Retina (tissue), 1 donor: ENCODE measurements around the gene SV2C.
"Not testable (repeated sequence)": the region's sequence is repeated elsewhere in the genome, so short reads cannot be mapped to it uniquely, and the experiment has no call there.

Source experiments
- DNase-seq: peaks from one replicate; pipeline ENCODE4 v3.0.0-alpha.2; 2016

Gene SV2C

DNA sequence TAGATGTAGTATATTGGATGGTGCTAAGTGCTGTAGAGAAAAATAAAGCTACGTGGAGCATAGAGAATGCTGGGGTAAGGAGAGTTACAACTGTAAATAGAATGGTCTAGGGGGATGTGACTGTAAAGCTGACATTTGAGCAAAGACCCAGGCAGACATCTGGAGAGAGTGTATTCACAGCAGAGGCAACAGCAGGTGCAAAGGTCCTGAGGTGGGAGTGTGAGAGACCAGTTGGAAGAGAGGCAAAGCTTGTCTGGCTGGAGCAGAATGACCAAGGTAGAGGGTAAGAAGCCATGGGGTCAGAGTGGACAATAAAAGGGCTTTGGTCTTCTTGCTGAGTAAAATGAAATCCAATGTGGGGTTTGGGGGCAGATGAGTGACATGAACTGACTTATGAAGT lies 227.0 kb downstream of the SV2C start:
- DNase-seq: no peak

DNA sequence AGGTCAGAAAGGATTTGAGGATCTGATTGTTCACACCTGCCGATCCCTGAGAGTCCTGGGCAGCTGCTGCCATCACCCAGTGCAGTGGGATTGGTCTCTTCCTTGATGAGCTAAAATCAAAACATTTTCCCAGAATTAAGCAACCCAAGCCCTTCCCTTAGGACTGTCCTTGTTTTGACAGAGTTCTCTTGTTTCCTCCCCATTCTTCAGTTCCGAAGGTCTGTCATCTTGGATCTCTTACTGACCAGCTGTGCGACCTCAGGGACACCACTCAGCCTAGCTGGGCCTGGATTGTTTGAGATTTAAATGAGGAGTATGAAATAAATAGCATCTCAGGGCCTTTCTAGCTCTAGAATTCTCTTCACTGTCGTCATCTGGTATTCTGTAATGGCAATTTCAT lies 229.6 kb downstream of the SV2C start:
- no peak for DNase-seq

DNA sequence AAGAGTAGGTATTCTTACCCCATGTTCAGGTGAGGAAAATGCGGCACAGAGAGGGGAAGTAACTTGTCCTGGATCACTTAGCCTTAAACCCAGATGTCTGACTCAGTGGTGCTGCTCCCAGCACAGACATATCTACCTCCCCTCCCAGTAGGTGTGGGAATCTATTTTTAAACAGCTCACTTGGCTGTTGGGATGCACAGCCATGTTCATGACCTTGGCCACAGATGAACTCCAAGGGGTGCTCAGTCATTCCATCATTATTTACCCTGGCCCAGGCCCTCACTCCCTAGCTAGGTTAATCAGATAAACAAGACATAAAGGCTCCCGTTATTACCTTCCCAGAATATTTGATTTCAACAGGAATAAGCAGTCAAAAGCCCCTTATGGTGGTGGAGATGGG lies 231.5 kb downstream of the SV2C start:
- DNase-seq: no peak

DNA sequence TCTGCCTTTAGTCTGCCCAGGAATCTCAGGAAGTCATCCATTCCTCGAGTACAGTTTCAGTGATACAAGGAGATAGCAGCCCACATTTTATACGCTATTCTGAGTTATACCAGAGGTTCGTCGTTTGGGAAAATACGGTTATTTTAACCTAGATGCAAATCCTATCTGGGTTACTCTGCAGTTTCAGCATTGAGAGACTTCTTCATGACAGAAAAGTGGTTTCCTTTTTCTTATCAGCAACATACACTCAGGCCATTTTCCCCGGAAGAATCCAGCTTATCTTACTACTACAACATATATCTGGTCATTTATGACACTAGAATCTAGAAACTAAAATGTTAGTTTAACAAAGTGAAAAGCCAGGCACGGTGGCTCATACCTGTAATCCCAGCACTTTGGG lies 236.5 kb downstream of the SV2C start:
- no peak for DNase-seq

DNA sequence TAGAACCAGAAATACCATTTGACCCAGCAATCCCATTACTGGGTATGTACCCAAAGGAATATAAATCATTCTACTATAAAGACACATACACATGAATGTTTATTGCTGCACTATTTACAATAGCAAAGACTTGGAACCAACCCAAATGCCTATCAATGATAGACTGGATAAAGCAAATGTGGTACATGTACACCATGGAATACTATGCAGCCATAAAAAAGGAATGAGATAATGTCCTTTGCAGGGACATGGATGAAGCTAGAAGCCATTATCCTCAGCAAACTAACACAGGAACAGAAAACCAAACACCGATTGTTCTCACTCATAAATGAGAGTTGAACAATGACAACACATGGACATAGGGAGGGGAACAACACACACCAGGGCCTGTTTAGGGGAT lies 240.3 kb downstream of the SV2C start:
- DNase-seq: not testable (repeated sequence)

DNA sequence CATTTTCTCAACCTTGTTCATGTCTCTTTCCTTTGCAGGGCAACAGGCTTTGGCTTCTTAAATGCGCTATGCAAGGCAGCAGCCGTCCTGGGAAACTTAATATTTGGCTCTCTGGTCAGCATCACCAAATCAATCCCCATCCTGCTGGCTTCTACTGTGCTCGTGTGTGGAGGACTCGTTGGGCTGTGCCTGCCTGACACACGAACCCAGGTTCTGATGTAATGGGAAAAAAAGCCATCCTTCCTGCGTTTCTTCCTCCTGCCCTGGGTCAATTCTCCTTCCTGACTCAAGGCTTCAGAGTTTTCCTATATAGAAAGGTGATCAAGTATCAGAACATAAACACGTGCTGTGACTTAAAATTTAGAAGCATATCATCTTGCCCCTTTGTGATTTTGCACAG lies 242.1 kb downstream of the SV2C start:
- DNase-seq: no peak

DNA sequence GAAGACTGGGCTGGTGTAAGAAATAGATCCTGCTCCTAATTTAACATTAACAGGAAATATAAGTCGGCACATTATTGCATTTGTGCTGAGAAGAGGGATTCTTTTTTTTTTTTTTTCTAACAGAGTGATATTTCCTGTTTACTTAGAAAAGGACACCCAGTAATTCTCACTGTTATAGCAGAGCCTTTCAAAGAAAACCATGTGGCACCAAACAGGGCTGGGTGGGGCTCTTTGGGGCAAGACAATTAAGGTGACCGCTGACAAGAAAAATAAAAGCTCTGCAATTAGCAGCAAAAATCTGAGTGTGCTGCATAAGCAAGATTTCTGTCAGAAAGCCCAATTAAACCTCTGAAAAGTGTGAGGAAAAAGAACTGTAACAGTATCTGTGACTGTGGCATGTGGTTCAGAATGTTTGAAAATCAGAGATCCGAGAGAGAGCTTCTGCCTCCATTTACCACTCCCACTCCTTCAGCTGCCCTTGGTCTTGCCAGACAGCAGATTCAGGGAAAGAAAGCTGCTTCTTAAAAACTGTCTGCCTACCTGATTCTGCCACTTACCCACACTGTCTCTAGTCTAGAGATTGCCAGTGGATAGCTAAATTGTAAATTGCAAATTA lies 242.8 kb downstream of the SV2C start:
- no peak for DNase-seq

DNA sequence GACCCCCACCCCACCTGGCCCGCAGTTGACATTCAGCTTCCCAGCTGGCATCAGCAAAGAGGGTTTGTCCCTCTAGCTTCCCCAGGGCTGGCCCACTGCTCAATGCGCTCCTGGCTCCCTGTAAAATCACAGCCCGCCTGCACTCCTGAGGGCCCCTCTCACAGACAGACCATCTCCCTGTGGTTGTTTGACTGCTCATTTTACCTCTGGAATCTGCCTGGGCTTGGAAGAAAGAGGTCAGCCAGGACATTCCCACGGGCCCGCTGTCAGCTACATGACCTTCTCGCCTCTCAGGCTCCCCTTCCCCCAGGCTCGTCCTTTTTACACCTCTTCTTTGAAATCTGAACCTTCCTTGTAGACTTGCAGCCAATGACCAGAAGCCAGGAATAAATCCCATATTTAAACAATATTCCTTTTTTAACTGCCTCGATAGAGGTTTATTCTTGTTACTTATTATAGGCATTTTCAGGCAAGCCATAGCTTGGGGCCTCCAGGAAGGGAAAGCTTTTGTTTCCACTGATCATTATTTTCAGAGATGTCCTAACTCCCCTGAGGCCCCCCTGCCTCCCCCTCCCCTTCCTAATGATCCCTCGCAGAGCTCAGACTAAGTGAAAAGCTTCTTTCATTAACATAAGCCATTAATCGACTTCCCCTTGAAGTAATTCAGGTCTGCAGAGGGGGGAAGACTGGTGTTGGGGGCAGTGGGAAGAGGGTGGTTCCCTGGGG lies 243.6 kb downstream of the SV2C start:
- DNase-seq: peak; percentile 90

DNA sequence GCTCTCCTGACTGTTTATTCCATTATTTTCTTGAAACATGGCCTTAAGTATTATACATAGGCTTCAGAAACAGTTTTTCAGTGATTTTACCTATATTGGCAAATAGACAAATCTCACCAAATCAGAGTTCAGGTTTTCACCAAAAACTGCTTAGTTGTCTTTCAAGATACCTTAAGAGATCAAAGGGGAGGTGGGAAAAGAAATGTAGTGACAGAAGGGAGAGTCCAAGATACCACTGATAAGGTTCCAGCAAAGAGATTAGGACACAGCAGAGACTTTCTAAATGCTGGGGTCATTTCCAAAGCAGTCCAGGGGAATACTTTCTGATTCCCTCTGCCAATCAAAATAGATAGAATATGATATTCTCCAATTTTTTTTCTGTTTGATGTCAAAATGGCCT lies 246.2 kb downstream of the SV2C start:
- DNase-seq: no peak

DNA sequence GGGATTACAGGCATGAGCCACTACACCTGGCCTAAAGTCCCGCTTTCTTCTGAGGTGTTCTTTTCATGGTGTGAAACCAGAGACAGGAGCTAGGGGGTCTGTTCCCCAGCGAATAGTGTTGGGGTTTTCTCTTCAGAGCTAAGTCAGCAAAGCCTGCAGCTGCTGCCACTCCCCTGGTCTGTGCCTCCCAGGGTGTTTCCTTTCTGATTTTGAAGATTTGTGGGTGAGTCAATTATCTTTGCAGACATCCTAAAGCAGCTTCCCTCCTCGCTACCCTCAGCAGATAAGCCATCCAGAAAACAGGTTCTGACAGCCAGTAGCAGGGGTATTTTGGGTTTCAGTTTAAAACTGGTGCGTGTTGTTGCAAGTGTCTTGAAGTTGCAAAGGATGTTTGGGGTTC lies 247.9 kb downstream of the SV2C start:
- peak; percentile 40 for DNase-seq

DNA sequence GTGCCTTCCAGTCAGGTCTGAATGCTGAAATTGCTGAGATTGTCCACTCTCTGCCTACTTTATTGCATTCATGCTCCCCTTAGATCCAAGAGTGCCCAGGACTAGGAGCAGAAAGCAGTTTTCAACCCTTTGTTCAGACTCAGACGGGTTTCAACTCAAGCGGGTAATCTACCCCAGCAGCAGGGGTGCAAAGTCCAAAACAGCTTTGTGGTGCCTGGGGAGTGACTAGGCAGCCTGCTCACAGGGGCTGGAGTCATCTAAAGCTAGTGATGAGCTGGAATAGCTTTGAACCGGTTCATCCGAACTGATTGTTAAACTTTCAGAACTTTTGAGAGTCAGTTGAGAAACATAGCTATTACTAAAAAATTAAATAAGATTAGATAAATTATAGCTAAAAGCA lies 248.9 kb downstream of the SV2C start:
- DNase-seq: no peak

DNA sequence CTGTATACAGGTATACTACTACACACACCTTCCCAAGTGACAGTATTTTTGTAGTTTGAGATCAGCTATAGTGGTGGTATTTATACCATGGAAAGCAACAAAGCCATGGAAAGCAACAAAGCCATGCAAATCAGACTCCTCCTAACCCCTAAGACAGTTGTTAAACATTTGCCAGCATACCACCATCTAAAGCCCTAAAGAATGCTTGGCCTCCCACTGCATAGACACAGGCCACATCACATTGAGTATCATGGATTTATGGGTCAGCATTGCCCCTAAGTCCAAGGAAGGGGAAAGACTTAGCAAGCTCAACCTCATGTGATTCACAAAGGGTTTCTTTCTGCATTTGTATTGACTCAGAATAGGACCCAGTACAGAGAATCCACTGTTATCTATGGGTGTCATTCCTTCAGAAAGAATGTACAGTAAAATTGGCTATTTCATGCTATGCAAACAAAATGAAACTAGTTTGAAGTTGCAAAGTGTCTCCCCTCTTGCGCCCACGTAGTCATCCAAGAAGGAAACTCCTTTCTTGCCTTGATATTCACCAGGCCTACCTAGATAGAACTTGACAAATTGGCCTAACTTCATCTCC lies 249.5 kb downstream of the SV2C start:
- no peak for DNase-seq

DNA sequence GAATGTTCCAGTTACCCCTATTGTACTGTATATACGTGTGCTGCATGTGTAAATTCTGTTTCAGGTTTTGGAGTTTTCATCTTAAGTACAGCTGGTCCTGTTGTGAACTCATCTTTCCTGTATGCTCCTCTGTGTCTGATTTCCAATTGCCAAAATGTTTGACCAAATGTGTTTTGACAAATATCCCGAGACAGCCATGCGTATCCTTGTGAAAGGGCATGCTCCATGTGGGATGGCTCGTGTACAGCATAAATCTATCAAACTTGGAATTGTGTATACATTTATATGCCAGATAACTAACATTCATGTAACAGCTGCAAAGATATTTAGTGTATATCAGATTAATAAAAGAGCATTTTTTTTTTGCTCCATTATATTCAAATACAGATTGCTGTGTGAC lies 250.4 kb downstream of the SV2C start:
- no peak for DNase-seq

DNA sequence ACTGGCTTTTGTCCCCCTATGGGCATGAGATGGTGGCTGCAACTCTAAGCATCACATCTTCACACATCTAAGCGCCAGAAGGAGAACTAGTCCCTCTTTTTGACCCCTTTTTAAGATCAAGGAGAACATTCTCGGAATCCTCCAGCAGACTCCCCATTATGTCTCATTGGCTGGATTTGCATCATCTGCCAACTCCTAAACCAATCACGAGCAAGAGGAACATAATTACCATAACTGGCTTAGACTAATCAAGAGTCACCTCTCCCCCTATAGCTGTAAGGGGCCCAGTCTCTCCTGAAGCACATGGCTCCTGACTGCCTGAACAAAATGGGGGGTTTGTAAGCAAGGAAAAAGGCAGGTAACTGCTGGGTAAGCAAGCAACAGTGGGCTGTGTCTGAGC lies 251.4 kb downstream of the SV2C start:
- no peak for DNase-seq

DNA sequence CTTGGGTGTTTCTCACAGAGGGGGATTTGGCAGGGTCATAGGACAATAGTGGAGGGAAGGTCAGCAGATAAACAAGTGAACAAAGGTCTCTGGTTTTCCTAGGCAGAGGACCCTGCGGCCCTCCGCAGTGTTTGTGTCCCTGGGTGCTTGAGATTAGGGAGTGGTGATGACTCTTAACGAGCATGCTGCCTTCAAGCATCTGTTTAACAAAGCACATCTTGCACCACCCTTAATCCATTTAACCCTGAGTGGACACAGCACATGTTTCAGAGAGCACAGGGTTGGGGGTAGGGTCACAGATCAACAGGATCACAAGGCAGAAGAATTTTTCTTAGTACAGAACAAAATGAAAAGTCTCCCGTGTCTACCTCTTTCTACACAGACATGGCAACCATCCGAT lies 252.3 kb downstream of the SV2C start:
- DNase-seq: not testable (repeated sequence)

DNA sequence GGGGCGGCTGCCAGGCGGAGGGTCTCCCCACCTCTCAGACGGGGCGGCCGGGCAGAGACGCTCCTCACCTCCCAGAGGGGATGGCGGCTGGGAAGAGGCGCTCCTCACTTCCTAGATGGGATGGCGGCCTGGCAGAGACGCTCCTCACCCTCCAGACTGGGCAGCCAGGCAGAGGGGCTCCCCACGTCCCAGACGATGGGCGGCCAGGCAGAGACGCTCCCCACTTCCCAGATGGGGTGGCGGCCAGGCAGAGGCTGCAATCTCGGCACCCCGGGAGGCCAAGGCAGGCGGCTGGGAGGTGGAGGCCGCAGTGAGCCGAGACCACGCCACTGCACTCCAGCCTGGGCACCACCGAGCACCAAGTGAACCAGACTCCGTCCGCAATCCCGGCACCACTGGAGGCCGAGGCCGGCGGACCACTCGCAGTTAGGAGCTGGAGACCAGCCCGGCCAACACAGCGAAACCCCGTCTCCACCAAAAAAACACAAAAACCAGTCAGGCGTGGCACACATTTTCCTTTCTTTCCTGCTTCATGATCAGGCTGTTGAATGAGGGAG lies 253.1 kb downstream of the SV2C start:
- DNase-seq: not testable (repeated sequence)

DNA sequence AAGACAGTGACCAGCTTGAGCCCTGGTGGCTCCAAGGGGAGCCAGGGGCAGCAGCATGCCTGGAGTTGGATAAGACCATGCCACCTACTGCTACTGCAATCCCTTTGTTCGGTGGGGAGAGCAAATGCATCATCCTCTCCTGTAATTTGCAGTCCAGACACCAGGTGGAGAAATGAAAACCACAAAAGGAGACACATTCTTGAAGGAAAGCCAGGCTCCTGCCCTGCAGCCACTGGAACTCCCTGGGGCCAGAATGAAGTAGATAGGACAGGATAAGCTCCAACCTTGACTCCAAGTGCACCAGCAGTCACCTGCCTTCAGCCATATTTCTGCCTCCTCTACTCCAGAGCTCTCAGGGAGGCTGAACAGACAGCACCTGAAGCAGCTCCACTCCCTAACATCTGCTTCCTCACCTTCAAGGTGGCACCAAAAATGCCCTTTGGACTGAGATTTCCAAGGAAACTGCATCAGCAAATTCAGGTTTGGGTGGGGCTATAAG lies 254.8 kb downstream of the SV2C start:
- peak; percentile 57 for DNase-seq

DNA sequence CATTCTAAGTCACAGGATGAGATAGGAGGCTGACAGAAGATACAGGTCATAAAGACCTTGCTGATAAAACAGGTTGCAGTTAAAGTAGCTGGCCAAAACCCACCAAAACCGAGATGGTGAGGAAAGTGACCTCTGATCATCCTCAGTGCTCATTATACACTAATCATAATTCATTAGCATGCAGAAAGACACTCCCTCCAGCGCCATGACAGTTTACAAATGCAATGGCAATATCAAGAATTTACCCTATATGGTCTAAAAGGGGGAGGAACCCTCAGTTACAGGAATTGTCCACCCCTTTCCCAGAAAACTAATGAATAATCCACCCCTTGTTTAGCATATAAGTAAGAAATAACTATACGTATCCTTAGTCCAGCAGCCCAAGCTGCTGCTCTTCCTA lies 256.7 kb downstream of the SV2C start:
- no peak for DNase-seq

DNA sequence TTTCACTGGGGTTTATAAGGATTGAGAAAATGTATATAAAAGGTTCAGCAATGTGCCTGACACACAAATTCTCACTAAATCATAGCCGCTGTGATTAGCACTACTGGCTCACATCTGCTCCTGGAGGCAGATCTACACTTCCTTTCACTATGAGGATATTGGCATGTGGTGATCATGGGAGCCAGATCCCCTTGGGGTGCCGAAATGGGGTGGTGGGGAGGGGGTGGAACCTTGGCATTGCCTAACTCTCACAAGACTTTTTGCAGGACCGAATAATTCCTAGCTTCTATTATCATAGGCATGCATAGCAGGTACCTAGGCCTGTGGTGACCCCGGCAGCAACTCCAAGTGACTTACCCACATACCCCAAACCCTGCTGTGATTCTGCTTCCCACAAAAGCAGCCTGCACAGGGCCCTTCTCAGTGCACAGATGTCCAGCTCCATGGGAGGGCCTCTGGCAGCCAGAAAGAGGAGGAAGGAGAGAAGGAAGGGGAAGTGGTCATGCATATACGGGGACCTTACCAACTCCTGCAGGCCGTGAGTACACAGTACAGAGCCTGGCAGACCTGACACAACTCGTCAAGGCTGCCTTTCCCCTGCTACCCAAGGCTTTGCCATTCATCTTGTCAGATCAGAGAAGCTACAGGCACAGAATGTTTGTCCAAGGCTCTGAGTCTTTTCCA lies 258.6 kb downstream of the SV2C start:
- DNase-seq: no peak

DNA sequence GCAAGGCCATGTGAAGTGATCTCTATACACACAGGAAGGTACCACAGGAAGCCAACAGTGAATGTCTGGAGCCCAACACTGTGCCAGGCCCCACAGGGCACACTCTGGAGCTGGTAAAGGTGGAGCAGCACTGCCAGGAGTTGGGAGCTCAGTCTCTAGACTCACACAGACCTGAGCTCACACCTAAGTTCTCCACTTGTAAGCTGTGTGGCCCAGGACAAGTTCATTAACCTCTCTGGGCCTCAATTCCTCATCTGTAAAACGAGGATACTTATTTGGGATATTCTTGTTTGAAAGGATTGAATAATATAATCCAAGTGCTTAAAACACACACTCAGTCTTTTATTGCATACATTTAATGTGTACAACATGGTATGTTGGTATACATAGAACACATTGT lies 259.3 kb downstream of the SV2C start:
- no peak for DNase-seq

DNA sequence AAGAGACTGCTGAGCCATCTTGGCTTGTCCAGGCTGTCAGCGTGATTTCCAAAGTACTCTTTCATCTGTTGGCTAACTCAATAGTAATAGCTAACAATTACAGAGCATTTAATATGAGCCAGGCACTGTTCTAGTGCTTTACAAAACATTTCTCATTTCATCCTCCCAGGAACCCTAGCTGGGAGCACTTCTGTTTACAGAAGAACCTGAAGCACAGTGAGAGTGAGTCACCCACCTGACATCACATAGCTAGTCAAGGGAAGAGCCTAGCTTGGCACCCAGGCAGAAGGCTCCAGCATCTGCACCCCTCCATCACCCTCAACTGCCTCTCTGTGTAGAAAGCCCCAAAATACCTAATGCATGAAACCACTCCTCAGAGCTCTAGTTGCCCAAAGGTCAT lies 262.4 kb downstream of the SV2C start:
- DNase-seq: no peak

DNA sequence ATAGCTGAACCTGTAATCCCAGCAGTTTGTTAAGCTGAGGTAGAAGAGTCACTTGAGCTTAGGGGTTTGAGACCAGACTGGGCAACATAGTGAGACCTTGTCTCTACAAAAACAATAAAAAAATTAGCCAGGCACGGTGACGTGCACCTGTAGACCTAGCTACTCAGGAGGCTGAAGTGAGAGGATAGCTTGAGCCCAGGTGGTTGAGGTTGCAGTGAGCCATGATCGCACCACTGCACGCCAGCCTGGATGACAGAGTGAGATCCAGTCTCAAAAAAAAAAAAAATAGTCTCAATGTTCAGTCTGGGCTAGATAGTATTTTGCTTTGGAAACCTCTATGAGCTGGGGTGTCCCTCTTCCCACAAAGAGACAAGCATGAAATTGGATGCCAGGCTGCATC lies 268.0 kb downstream of the SV2C start:
- DNase-seq: no peak

DNA sequence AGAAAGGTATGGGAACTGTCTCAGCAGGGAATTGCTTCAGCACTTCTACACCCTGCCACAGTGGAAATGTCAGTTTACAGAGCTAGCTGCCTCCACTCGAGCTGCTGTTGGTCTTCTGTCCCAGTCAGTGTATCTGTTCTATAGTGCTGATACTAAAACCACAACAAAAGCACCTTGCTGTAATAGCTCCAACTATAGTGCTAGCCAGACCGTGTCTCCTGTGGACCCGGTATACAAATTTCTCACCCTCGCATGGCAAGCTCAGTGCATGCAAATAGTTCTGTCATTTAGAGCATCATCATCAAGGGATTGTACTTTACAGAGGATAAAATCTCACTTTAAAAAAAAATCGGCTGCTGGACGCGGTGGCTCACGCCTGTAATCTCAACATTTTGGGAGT lies 268.4 kb downstream of the SV2C start:
- DNase-seq: no peak

DNA sequence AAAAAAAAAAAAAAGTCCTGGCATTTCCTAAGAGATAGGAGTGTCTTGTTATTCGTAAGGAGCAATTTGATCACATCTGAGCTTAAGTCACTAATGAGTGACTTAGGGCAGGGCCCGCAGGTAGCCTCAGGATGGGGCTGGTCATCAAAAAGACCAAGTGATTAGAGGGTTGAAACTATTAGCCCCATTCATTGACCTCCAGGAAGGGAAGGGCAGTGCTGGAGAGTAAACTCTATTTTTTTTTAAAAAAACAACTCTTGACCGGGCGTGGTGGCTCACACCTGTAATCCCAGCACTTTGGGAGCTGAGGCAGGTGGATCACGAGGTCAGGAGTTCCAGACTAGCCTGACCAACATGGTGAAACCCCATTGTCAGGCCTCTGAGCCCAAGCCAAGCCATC lies 273.7 kb downstream of the SV2C start:
- no peak for DNase-seq
